ENCODE data around the gene IRAK4.

DNA sequence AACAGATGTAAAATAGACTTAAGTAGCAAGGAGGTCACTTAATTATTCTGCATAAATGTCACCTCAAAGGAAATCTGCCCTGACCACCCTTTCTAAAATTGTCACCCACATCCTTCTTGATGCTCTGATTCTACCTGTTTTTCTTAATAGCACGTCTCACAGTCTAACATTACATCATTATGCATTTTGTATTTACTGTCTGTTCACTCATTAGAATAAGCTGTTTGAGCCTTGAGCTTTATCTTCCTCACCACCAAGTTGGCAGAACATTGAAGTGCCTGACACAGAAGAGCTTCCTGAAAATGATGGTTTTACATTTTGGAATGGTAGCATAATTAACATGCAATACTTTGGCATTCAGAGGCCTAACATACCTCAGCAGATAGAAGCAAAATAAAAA is 68.3 kb downstream of the IRAK4 start:
- TF ChIP-seq, protein P1, sequence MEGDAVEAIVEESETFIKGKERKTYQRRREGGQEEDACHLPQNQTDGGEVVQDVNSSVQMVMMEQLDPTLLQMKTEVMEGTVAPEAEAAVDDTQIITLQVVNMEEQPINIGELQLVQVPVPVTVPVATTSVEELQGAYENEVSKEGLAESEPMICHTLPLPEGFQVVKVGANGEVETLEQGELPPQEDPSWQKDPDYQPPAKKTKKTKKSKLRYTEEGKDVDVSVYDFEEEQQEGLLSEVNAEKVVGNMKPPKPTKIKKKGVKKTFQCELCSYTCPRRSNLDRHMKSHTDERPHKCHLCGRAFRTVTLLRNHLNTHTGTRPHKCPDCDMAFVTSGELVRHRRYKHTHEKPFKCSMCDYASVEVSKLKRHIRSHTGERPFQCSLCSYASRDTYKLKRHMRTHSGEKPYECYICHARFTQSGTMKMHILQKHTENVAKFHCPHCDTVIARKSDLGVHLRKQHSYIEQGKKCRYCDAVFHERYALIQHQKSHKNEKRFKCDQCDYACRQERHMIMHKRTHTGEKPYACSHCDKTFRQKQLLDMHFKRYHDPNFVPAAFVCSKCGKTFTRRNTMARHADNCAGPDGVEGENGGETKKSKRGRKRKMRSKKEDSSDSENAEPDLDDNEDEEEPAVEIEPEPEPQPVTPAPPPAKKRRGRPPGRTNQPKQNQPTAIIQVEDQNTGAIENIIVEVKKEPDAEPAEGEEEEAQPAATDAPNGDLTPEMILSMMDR (conservative IDR thresholded peaks at IDR 0.05 in 1 of 2, IDR thresholded peaks at IDR 0.05 in 1 of 2; ENCODE audit: low read depth in 1 of 2, low read length in 2 of 2) = no peak
- TF ChIP-seq EZH2 (IDR thresholded peaks at IDR 0.05; ENCODE audit: low read length, missing control alignments) = no peak

Measured in fibroblast of lung (primary cell).